Heart left ventricle (tissue), 13 donors: Measurements from ENCODE around the gene NAALADL2.

Experiments
- CTCF ChIP-seq, 12 donors: fragments of 200-600 bp; sonication (generic) in 4 of 12; IDR thresholded peaks; one replicate each; pipeline versions ENCODE4 v1.5.0 to v1.8.0; 2018 to 2022; ENCODE audit warnings: antibody characterized with exemption in 12 of 12, mild to moderate bottlenecking in 5 of 12
- POLR2A ChIP-seq, 2 donors: fragments of 450-650 bp; IDR thresholded peaks; one replicate each; pipeline ENCODE4 v1.6.1; 2017; ENCODE audit warnings: antibody characterized with exemption in 2 of 2, mild to moderate bottlenecking in 2 of 2, moderate library complexity in 2 of 2
- donor health status: ischemic (EF 13 %, LVEDD 7.1; RV severe dilation, severe dysfunction).
- donor health status: DM: no; HTN: yes; CAD: no.
- donor health status: DM: no; HTN: no; CAD: no.
- donor health status: ischemic (EF 25% LVEDD 6.9; RV normal size, moderate dysfunction).
- donor health status: ischemic (EF 25% LVEDD 5.7; RV mildly dilated, moderate dysfunction).
- donor health status: ischemic (EF 35%, LVEDD 5.7; RV mildly dilated, moderate dysfunction).
- donor health status: nonischemic (EF 11% LVEDD 7.7; RV severe dilation, severe dysfunction).
- donor health status: DM: yes; HTN: yes; CAD: no.
- donor health status: PGD.
- donor health status: ischemic (EF 29% LVEDD 5.4; RV normal size, mild dysfunction).
- donor health status: nonischemic (EF 23%, LVEDD 6.1; RV moderate dilation, normal function).

- no peak for TF ChIP-seq POLR2A (IDR thresholded peaks at IDR 0.05)
- no peak for TF ChIP-seq CTCF (IDR thresholded peaks at IDR 0.05)
Observed at GRCh38 chr3:175852560-175852959, 993.4 kb downstream of the NAALADL2 start.
